GM23338 (cell line): ENCODE measurements around the gene EFCAB12.

Source experiments
- EZH2 ChIP-seq: fragments of 200-600 bp; sonication (generic); IDR thresholded peaks from one replicate; pipeline ENCODE4 v1.8.0; 2017; ENCODE audit warnings: antibody characterized with exemption, mild to moderate bottlenecking, low read depth; ENCODE audit not compliant: unreplicated experiment
- JUNB ChIP-seq: IDR thresholded peaks from one replicate; pipeline ENCODE4 v1.6.1; 2016; ENCODE audit warnings: antibody characterized with exemption; ENCODE audit not compliant: unreplicated experiment
- NANOG ChIP-seq: IDR thresholded peaks from 2 replicates; pipeline ENCODE4 v1.6.1; 2016; ENCODE audit warnings: antibody characterized with exemption, borderline replicate concordance
- POLR2AphosphoS5 ChIP-seq: IDR thresholded peaks from 2 replicates; pipeline ENCODE4 v1.6.1; 2016; ENCODE audit warnings: antibody characterized with exemption, low read depth
- TF ChIP-seq, protein P1 (sequence below), 2 experiments: fragments of 200-600 bp in 1 of 2; sonication (generic) in 1 of 2; conservative IDR thresholded peaks; 2 replicates each; pipeline versions ENCODE4 v1.5.1 to v1.6.1; 2016 to 2017; ENCODE audit warnings: antibody characterized with exemption in 2 of 2, low read depth in 2 of 2, mild to moderate bottlenecking in 2 of 2, moderate library complexity in 1 of 2
- TF ChIP-seq, protein P2 (sequence below): IDR thresholded peaks from one replicate; pipeline ENCODE4 v1.6.1; 2018; ENCODE audit warnings: antibody characterized with exemption; ENCODE audit not compliant: unreplicated experiment

DNA sequence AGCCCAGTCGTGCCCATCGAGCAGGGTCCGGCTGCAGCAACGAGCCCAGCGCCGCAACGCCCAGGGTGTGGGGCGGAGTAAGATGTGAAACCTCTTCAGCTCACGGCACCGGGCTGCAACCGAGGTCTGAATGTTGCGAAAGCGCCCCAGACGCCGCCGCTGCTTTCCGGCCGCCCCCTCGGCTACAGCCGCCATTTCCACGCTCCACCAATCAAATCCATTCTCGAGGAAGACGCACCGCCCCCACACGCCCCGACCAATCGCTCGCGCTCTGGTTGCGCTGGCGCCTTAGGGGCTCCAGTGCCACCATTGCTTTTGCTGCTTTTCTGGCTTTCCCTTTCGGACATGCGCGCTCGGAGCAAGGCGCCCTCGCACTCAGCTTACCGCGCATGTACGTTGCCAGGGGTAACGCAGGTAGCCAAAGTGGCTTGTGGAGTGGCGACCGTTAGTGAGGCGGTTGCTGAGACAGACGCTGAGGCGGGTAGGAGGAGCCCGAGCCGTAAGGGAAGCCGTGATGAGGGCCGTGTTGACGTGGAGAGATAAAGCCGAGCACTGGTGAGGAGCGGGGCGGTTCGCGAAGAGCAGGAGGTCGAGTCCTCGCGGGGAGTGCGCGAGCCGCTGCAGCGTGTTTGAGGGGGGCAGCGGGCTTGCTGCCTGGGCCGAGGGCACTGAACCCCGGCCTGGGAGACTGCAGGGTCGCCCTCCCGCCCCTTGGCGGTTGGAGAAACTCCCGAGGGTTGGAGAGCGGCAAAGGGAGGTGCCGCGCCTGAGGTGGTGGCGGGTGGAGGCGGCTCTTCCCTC, 11.6 kb upstream of the EFCAB12 start, which contains the start of the genes IFT122 and MBD4:
- TF ChIP-seq, protein P1, sequence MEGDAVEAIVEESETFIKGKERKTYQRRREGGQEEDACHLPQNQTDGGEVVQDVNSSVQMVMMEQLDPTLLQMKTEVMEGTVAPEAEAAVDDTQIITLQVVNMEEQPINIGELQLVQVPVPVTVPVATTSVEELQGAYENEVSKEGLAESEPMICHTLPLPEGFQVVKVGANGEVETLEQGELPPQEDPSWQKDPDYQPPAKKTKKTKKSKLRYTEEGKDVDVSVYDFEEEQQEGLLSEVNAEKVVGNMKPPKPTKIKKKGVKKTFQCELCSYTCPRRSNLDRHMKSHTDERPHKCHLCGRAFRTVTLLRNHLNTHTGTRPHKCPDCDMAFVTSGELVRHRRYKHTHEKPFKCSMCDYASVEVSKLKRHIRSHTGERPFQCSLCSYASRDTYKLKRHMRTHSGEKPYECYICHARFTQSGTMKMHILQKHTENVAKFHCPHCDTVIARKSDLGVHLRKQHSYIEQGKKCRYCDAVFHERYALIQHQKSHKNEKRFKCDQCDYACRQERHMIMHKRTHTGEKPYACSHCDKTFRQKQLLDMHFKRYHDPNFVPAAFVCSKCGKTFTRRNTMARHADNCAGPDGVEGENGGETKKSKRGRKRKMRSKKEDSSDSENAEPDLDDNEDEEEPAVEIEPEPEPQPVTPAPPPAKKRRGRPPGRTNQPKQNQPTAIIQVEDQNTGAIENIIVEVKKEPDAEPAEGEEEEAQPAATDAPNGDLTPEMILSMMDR (conservative IDR thresholded peaks at IDR 0.05; ENCODE audit: low read depth in 2 of 2), result no peak
- TF ChIP-seq POLR2AphosphoS5 (peak; percentile 81), EZH2 (no peak), NANOG (no peak), JUNB (no peak)
- TF ChIP-seq, protein P2, sequence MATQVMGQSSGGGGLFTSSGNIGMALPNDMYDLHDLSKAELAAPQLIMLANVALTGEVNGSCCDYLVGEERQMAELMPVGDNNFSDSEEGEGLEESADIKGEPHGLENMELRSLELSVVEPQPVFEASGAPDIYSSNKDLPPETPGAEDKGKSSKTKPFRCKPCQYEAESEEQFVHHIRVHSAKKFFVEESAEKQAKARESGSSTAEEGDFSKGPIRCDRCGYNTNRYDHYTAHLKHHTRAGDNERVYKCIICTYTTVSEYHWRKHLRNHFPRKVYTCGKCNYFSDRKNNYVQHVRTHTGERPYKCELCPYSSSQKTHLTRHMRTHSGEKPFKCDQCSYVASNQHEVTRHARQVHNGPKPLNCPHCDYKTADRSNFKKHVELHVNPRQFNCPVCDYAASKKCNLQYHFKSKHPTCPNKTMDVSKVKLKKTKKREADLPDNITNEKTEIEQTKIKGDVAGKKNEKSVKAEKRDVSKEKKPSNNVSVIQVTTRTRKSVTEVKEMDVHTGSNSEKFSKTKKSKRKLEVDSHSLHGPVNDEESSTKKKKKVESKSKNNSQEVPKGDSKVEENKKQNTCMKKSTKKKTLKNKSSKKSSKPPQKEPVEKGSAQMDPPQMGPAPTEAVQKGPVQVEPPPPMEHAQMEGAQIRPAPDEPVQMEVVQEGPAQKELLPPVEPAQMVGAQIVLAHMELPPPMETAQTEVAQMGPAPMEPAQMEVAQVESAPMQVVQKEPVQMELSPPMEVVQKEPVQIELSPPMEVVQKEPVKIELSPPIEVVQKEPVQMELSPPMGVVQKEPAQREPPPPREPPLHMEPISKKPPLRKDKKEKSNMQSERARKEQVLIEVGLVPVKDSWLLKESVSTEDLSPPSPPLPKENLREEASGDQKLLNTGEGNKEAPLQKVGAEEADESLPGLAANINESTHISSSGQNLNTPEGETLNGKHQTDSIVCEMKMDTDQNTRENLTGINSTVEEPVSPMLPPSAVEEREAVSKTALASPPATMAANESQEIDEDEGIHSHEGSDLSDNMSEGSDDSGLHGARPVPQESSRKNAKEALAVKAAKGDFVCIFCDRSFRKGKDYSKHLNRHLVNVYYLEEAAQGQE, result no peak
